CD4-positive, alpha-beta T cell (primary cell): ENCODE data around the gene GRIA2. TPM values are rescaled to one million over a fixed set of nuclear protein-coding genes. Genes with fewer than 3 reads are reported as not detected.

Source experiments
- ATAC-seq: fragments of 200-7000 bp; cut with Tn5 transposase; one replicate; pipeline ENCODE4 v1.10.0; 2022; ENCODE audit warnings: mild to moderate bottlenecking; ENCODE audit not compliant: poor library complexity
- CTCF ChIA-PET: fragments of 350-600 bp; sonication (Branson Sonifier 250); formaldehyde crosslinking; loops from one replicate; lab custom pipeline; 2021; ENCODE audit warnings: antibody characterized with exemption, inconsistent platforms; lab: Charles Lee
- POLR2A ChIA-PET: fragments of 350-600 bp; sonication (Branson Sonifier 250); formaldehyde crosslinking; loops from one replicate; lab custom pipeline; 2021; ENCODE audit warnings: antibody characterized with exemption, inconsistent platforms; lab: Charles Lee
- DNase-seq, 14 experiments: peaks; one replicate each; pipeline ENCODE4 v3.0.0-alpha.2; 2013 to 2020; ENCODE audit warnings: mixed read lengths in 2 of 14
- H3K27ac ChIP-seq, 2 donors: one replicate each; pipeline versions ENCODE4 v1.5.1 to v1.7.0; 2013; ENCODE audit warnings: low read length in 2 of 2, low read depth in 1 of 2, mild to moderate bottlenecking in 1 of 2
- H3K27me3 ChIP-seq, 2 experiments: 1 replicate in 1 of 2; 2 replicates in 1 of 2; pipeline versions ENCODE4 v1.6.1 to v1.7.0; 2013; ENCODE audit warnings: low read length in 2 of 2, control low read depth in 1 of 2, mild to moderate bottlenecking in 1 of 2, moderate library complexity in 1 of 2; ENCODE audit not compliant: insufficient read depth in 2 of 2, control insufficient read depth in 1 of 2
- H3K36me3 ChIP-seq: one replicate; pipeline ENCODE4 v1.6.1; 2013; ENCODE audit warnings: low read length, control low read depth; ENCODE audit not compliant: insufficient read depth
- H3K4me1 ChIP-seq: one replicate; pipeline ENCODE4 v1.6.1; 2013; ENCODE audit warnings: low read length, control low read depth; ENCODE audit not compliant: insufficient read depth
- H3K4me3 ChIP-seq: one replicate; pipeline ENCODE4 v1.5.1; 2013; ENCODE audit warnings: mild to moderate bottlenecking, low read length, moderate library complexity
- H3K9me3 ChIP-seq, 2 experiments: 1 replicate in 1 of 2; 2 replicates in 1 of 2; pipeline versions ENCODE4 v1.6.1 to v1.7.0; 2013; ENCODE audit warnings: low read length in 2 of 2, mild to moderate bottlenecking in 2 of 2, control low read depth in 1 of 2, moderate library complexity in 1 of 2; ENCODE audit not compliant: control insufficient read depth in 1 of 2, insufficient read depth in 1 of 2
- H3K27ac Mint-ChIP-seq: one replicate; pipeline ENCODE4 v1.8.0; 2020; ENCODE audit warnings: mixed read lengths
- H3K27me3 Mint-ChIP-seq: one replicate; pipeline ENCODE4 v1.8.0; 2021; ENCODE audit warnings: mixed read lengths
- H3K36me3 Mint-ChIP-seq: one replicate; pipeline ENCODE4 v1.8.0; 2021; ENCODE audit warnings: low read depth, mixed read lengths
- H3K4me1 Mint-ChIP-seq: one replicate; pipeline ENCODE4 v1.8.0; 2021; ENCODE audit warnings: low read depth, mixed read lengths
- H3K4me3 Mint-ChIP-seq: one replicate; pipeline ENCODE4 v1.8.0; 2020; ENCODE audit warnings: mild to moderate bottlenecking, mixed read lengths
- H3K9me3 Mint-ChIP-seq: one replicate; pipeline ENCODE4 v1.8.0; 2020; ENCODE audit warnings: mixed read lengths
- CTCF ChIP-seq: fragments of 200-600 bp; IDR thresholded peaks from one replicate; pipeline ENCODE4 v1.8.0; 2022; ENCODE audit warnings: antibody characterized with exemption, mild to moderate bottlenecking
- intact Hi-C, 2 experiments: fragments of 100-400 bp; cut with DNase I in 1 of 2; cut with micrococcal nuclease in 1 of 2; formaldehyde crosslinking; loops; one replicate each; pipeline versions ENCODE4 v1.15.1 to v1.9.0; 2023 to 2025; cut with DNase I, micrococcal nuclease
- total RNA-seq, 174 experiments: library from RNA in 2 of 174; stranded (reverse) in 2 of 174; gene quantifications; one replicate each; pipeline ENCODE4 v1.2.3 and lab custom pipeline; 2021 to 2026

GRIA2 gene
- total RNA-seq, 2 experiments from 2014 or later, result not detected

DNA sequence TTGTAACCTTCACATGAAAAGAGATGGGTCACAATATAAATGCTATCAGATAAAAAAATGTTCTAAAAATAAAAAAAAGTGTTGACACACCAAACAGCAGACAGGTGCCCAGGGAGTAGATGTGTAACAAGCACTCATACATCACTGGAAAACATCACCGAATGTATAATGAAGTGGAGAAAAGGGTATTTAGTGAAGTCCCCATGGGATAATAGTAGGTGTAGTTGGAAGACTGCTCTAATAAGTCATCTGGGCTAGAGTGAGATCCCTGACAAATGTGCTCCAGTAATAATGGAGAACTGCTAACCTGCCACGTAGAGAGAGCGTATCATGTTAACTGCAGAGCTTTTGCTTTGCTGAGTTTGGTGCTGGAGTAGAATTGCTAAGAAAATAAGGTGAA, 152.0 kb downstream of the GRIA2 start:
- DNase-seq, result no peak
- no peaks in the 10 kb centered on the region for H3K27me3 ChIP-seq
- H3K4me3 ChIP-seq, result no peak overlapping the region
- no peak overlapping the region for H3K27ac ChIP-seq
- H3K9me3 ChIP-seq, result no peaks in the 10 kb centered on the region
- no peak for ATAC-seq
- no peaks in the 10 kb centered on the region for H3K4me1 Mint-ChIP-seq
- no peak overlapping the region for H3K4me3 Mint-ChIP-seq
- TF ChIP-seq CTCF, result no peak
- no peaks in the 10 kb centered on the region for H3K4me1 ChIP-seq
- H3K27me3 Mint-ChIP-seq, result no peaks in the 10 kb centered on the region
- H3K36me3 ChIP-seq, result no peaks in the 10 kb centered on the region
- H3K9me3 Mint-ChIP-seq, result no peaks in the 10 kb centered on the region
- no peak overlapping the region for H3K27ac Mint-ChIP-seq
- no peaks in the 10 kb centered on the region for H3K36me3 Mint-ChIP-seq
- intact Hi-C loops, result no loop called here
- ChIA-PET POLR2A (no interaction called here), CTCF (no interaction called here)

GRCh38 chr4:157389741-157390140, 169.2 kb downstream of the GRIA2 start:
- H3K4me1 ChIP-seq, result no peaks in the 10 kb centered on the region
- H3K36me3 ChIP-seq, result no peaks in the 10 kb centered on the region
- H3K4me3 ChIP-seq, result no peak overlapping the region
- Mint-ChIP-seq H3K27ac (no peak overlapping the region), H3K4me1 (no peaks in the 10 kb centered on the region), H3K9me3 (peaks cover 7% of the 10 kb centered on the region), H3K4me3 (no peak overlapping the region), H3K36me3 (no peaks in the 10 kb centered on the region), H3K27me3 (no peaks in the 10 kb centered on the region)
- H3K27me3 ChIP-seq, result no peaks in the 10 kb centered on the region
- no peak for TF ChIP-seq CTCF
- DNase-seq, result no peak
- intact Hi-C loops, result no loop called here
- POLR2A ChIA-PET, result no interaction called here
- CTCF ChIA-PET, result no interaction called here
- H3K9me3 ChIP-seq, result no peaks in the 10 kb centered on the region
- H3K27ac ChIP-seq, result no peak overlapping the region
- ATAC-seq, result no peak

- peaks cover 0 to 3% of the 10 kb centered on the region in 2 experiments for H3K9me3 ChIP-seq
- Mint-ChIP-seq H3K27ac (no peak overlapping the region), H3K27me3 (no peaks in the 10 kb centered on the region), H3K9me3 (peaks cover 7% of the 10 kb centered on the region), H3K4me3 (no peak overlapping the region), H3K36me3 (no peaks in the 10 kb centered on the region), H3K4me1 (no peaks in the 10 kb centered on the region)
- no peak for TF ChIP-seq CTCF
- no peak overlapping the region for H3K4me3 ChIP-seq
- H3K36me3 ChIP-seq, result no peaks in the 10 kb centered on the region
- intact Hi-C loops, result no loop called here
- no peak overlapping the region for H3K27ac ChIP-seq
- H3K4me1 ChIP-seq, result no peaks in the 10 kb centered on the region
- ChIA-PET POLR2A (no interaction called here), CTCF (no interaction called here)
- ATAC-seq (no peak), DNase-seq (no peak)
- H3K27me3 ChIP-seq, result no peaks in the 10 kb centered on the region
These were observed 184.5 kb downstream of the GRIA2 start for GRCh38 chr4:157405070-157405469.

Other genes starting within 250 kb of the GRIA2 start
- gene PDGFC, start 248.9 kb upstream of the GRIA2 start, total RNA-seq, result not detected
- not detected for gene GLRB, start 144.6 kb upstream of the GRIA2 start, total RNA-seq